H1 (cell line): Measurements from ENCODE around the gene BICD1. TPM values are rescaled to one million over a fixed set of nuclear protein-coding genes. Genes with fewer than 3 reads are reported as not detected.

Experiments
- CTCF ChIA-PET: fragments of 300-600 bp; sonication (Branson Sonifier 250); formaldehyde crosslinking; loops from one replicate; lab custom pipeline; 2021; ENCODE audit not compliant: partially characterized antibody; lab: Charles Lee
- POLR2A ChIA-PET: fragments of 300-600 bp; sonication (Branson Sonifier 250); formaldehyde crosslinking; loops from one replicate; lab custom pipeline; 2021; ENCODE audit warnings: inconsistent platforms; ENCODE audit not compliant: partially characterized antibody; lab: Charles Lee
- DNase-seq, 2 experiments: peaks; one replicate each; pipeline versions ENCODE4 v3.0.0 to v3.0.0-alpha.2; 2010 to 2022; ENCODE audit warnings: low spot score in 2 of 2, low read depth in 1 of 2, mixed read lengths in 1 of 2
- FAIRE-seq: peaks from 2 replicates; lab custom pipeline; 2011; peaks lifted over from hg19 to GRCh38; lab: Jason Lieb, UNC
- H2AFZ ChIP-seq: 2 replicates; pipeline ENCODE4 v1.8.1; 2012; ENCODE audit warnings: low read length, inconsistent platforms
- H2AK5ac ChIP-seq: 2 replicates; pipeline ENCODE4 v1.6.1; 2013; ENCODE audit warnings: low read depth, low read length
- H2BK120ac ChIP-seq: replicated peaks from 2 replicates; pipeline ENCODE3; 2013; ENCODE audit warnings: low read depth, low read length, inconsistent platforms
- H2BK12ac ChIP-seq: 2 replicates; pipeline ENCODE4 v1.6.1; 2013; ENCODE audit warnings: low read depth, low read length
- H2BK15ac ChIP-seq: 2 replicates; pipeline ENCODE4 v1.6.1; 2013; ENCODE audit warnings: low read length
- H2BK20ac ChIP-seq: 2 replicates; pipeline ENCODE4 v1.6.1; 2013; ENCODE audit warnings: low read length
- H2BK5ac ChIP-seq: 2 replicates; pipeline ENCODE4 v1.6.1; 2013; ENCODE audit warnings: low read depth, low read length
- H3K14ac ChIP-seq: 2 replicates; pipeline ENCODE4 v1.6.1; 2013; ENCODE audit warnings: inconsistent platforms; ENCODE audit not compliant: insufficient read length
- H3K18ac ChIP-seq: 2 replicates; pipeline ENCODE4 v1.6.1; 2013; ENCODE audit warnings: low read length; ENCODE audit errors: extremely low read depth
- H3K23ac ChIP-seq: 2 replicates; pipeline ENCODE4 v1.6.1; 2013; ENCODE audit warnings: inconsistent platforms; ENCODE audit not compliant: insufficient read length
- H3K23me2 ChIP-seq: 2 replicates; pipeline ENCODE4 v1.6.1; 2013; ENCODE audit warnings: low read depth, low read length
- H3K27ac ChIP-seq: 2 replicates; pipeline ENCODE4 v1.6.1; 2011; ENCODE audit warnings: low read depth, low read length, inconsistent platforms
- H3K27me3 ChIP-seq, 4 experiments: replicated peaks in 1 of 4; 1 replicate in 1 of 4; 2 replicates in 3 of 4; pipeline versions ENCODE4 v1.6.1 to v1.8.1; 2011 to 2013; ENCODE audit warnings: low read length in 3 of 4, mild to moderate bottlenecking in 3 of 4, inconsistent platforms in 2 of 4, mixed read lengths in 2 of 4, moderate library complexity in 1 of 4; ENCODE audit not compliant: control insufficient read depth in 3 of 4, insufficient read depth in 3 of 4; ENCODE audit errors: extremely low read depth in 1 of 4
- H3K36me3 ChIP-seq, 4 experiments: 2 replicates each; pipeline versions ENCODE4 v1.6.1 to v1.8.1; 2011 to 2013; ENCODE audit warnings: mild to moderate bottlenecking in 4 of 4, low read length in 3 of 4, moderate library complexity in 2 of 4, control low read depth in 1 of 4, inconsistent platforms in 1 of 4; ENCODE audit not compliant: insufficient read depth in 4 of 4, control insufficient read depth in 2 of 4
- H3K4ac ChIP-seq: replicated peaks from 2 replicates; pipeline ENCODE3; 2013; ENCODE audit warnings: low read length, low read depth, mixed read lengths, inconsistent platforms; ENCODE audit not compliant: insufficient read length
- H3K4me1 ChIP-seq, 4 experiments: replicated peaks in 1 of 4; 1 replicate in 1 of 4; 2 replicates in 3 of 4; pipeline versions ENCODE4 v1.6.1 to v1.8.1; 2011 to 2013; ENCODE audit warnings: low read length in 3 of 4, inconsistent platforms in 2 of 4, mixed read lengths in 1 of 4; ENCODE audit not compliant: insufficient read depth in 4 of 4, control insufficient read depth in 3 of 4
- H3K4me2 ChIP-seq, 2 experiments: 2 replicates each; pipeline versions ENCODE4 v1.6.1 to v1.8.1; 2011 to 2013; ENCODE audit warnings: low read depth in 2 of 2, low read length in 2 of 2, control low read depth in 1 of 2, inconsistent platforms in 1 of 2, mild to moderate bottlenecking in 1 of 2; ENCODE audit not compliant: insufficient read depth in 1 of 2
- H3K4me3 ChIP-seq, 4 experiments: fragments of 200-600, 300-600 bp in 1 of 4; sonication (generic), shearing (Covaris generic), sonication (Bioruptor Twin) in 1 of 4; 2 replicates each; pipeline versions ENCODE4 v1.5.1 to v1.8.1; 2011 to 2016; ENCODE audit warnings: low read length in 4 of 4, low read depth in 3 of 4, control low read depth in 2 of 4, inconsistent platforms in 2 of 4, mild to moderate bottlenecking in 2 of 4, mixed read lengths in 1 of 4, moderate library complexity in 1 of 4; ENCODE audit not compliant: insufficient read depth in 2 of 4; ENCODE audit errors: extremely low read depth in 1 of 4
- H3K56ac ChIP-seq: replicated peaks from 2 replicates; pipeline ENCODE3; 2013; ENCODE audit warnings: low read depth, mild to moderate bottlenecking, mixed read lengths, low read length, inconsistent platforms; ENCODE audit not compliant: insufficient read length
- H3K79me1 ChIP-seq: 2 replicates; pipeline ENCODE4 v1.6.1; 2013; ENCODE audit warnings: low read depth, low read length, control low read depth
- H3K79me2 ChIP-seq, 2 experiments: 2 replicates each; pipeline versions ENCODE4 v1.6.1 to v1.8.1; 2012 to 2013; ENCODE audit warnings: low read length in 2 of 2, mild to moderate bottlenecking in 2 of 2, inconsistent platforms in 1 of 2; ENCODE audit not compliant: insufficient read depth in 2 of 2, control insufficient read depth in 1 of 2
- H3K9ac ChIP-seq, 4 experiments: replicated peaks in 1 of 4; 1 replicate in 1 of 4; 2 replicates in 3 of 4; pipeline versions ENCODE4 v1.6.1 to v1.8.1; 2011 to 2013; ENCODE audit warnings: low read depth in 3 of 4, low read length in 3 of 4, control low read depth in 2 of 4, mild to moderate bottlenecking in 2 of 4, moderate library complexity in 2 of 4, inconsistent platforms in 1 of 4; ENCODE audit errors: extremely low read depth in 1 of 4
- H3K9me3 ChIP-seq, 2 experiments: 2 replicates each; pipeline versions ENCODE4 v1.6.1 to v1.8.1; 2012 to 2013; ENCODE audit warnings: mild to moderate bottlenecking in 2 of 2, moderate library complexity in 2 of 2, control low read depth in 1 of 2, inconsistent platforms in 1 of 2, low read depth in 1 of 2, low read length in 1 of 2, mixed read lengths in 1 of 2; ENCODE audit not compliant: insufficient read depth in 2 of 2
- H4K20me1 ChIP-seq, 2 experiments: replicated peaks in 1 of 2; 2 replicates each; pipeline versions ENCODE3 to v1.8.1; 2011 to 2013; ENCODE audit warnings: inconsistent platforms in 2 of 2, low read length in 2 of 2, mild to moderate bottlenecking in 1 of 2; ENCODE audit not compliant: insufficient read depth in 2 of 2, control insufficient read depth in 1 of 2
- H4K5ac ChIP-seq: 2 replicates; pipeline ENCODE4 v1.6.1; 2013; ENCODE audit warnings: low read length, low read depth, mixed read lengths, inconsistent platforms; ENCODE audit not compliant: insufficient read length
- H4K8ac ChIP-seq: 2 replicates; pipeline ENCODE4 v1.8.0; 2013; ENCODE audit warnings: mild to moderate bottlenecking, moderate library complexity, low read length, inconsistent platforms; ENCODE audit not compliant: insufficient read depth; ENCODE audit errors: extremely low read depth
- H4K91ac ChIP-seq: replicated peaks from 2 replicates; pipeline ENCODE3; 2013; ENCODE audit warnings: low read length, mixed read lengths, inconsistent platforms; ENCODE audit not compliant: insufficient read length
- RXRA ChIP-seq: IDR thresholded peaks from 2 replicates; pipeline ENCODE4 v1.6.1; 2011; ENCODE audit warnings: low read depth, mild to moderate bottlenecking, low read length, moderate library complexity; ENCODE audit not compliant: insufficient read depth
- WGBS, 2 experiments: shearing (Covaris generic) in 1 of 2; methylation state at CpG; one replicate each; pipeline versions ENCODE4 v1.1.6 to v1.1.7; 2013 to 2015; ENCODE audit warnings: low lambda C conversion rate in 2 of 2, mixed read lengths in 2 of 2, inconsistent platforms in 1 of 2, low coverage in 1 of 2, missing lambda C conversion rate in 1 of 2; ENCODE audit not compliant: insufficient replicate concordance in 2 of 2, insufficient coverage in 1 of 2, insufficient read length in 1 of 2; ENCODE audit errors: extremely low coverage in 1 of 2, missing lambda C conversion rate in 1 of 2; 5-methylcytosine and 5-hydroxymethylcytosine counted together
- polyA plus RNA-seq, 7 experiments: library from polyadenylated mRNA; depleted of rRNA in 3 of 7; stranded (reverse) in 5 of 7; unstranded in 2 of 7; fragments of >200 nt in 5 of 7; fragments of 200-250 nt in 2 of 7; gene quantifications; 1 replicate in 5 of 7; 2 replicates in 1 of 7; 4 replicates in 1 of 7; pipeline versions ENCODE4 v1.2.1 to v1.2.3, GENCODE V29; 2011 to 2013; ENCODE audit warnings: missing spikeins in 2 of 7, mixed read lengths in 2 of 7
- total RNA-seq: library from RNA; stranded (reverse); fragmentation: NEBNext Ultra II Directional; extraction: Animal tissue kit (Norgen Biotek cat#: 25700); gene quantifications from 2 replicates; pipeline ENCODE4 v1.2.1, GENCODE V29; 2021

BICD1 gene
- total and polyA plus RNA-seq, 2 of the 8 experiments (the other 6 are each of a cell fraction or from before 2014, with no cell fraction given): 34.1 to 58.4 TPM

- CTCF ChIA-PET: interaction anchor here (0.7 to 1.4 kb wide), 6 partner anchors 24 to 477 kb away, joined by 3 to 7 read pairs (median 3); no protein-coding TSS in a partner anchor
- no peak overlapping the region for H3K9ac ChIP-seq
- H3K23me2 ChIP-seq: no peaks in the 10 kb centered on the region
- H3K79me2 ChIP-seq: peaks cover 0 to 44% of the 10 kb centered on the region in 2 experiments; a peak in 2 of 4 replicates
- H3K79me1 ChIP-seq: peaks cover 7% of the 10 kb centered on the region; the same call in 1 of the 2 replicates
- no peak overlapping the region for H2BK20ac ChIP-seq
- peaks cover 0 to 4% of the 10 kb centered on the region in 2 experiments for H4K20me1 ChIP-seq
- no peak overlapping the region for H3K4me2 ChIP-seq
- 100% methylated on average over 1 of the region's 1 CpG; no CpG with 5 or more reads in 1 of the 2 experiments for WGBS, 2 experiments
- H2AFZ ChIP-seq: no peak overlapping the region
- no peak overlapping the region for H2BK12ac ChIP-seq
- POLR2A ChIA-PET: interaction anchor here (0.7 to 2.7 kb wide), 3 partner anchors 10 to 956 kb away, joined by 4 to 10 read pairs (median 6); no protein-coding TSS in a partner anchor
- no peaks in the 10 kb centered on the region for H3K27me3 ChIP-seq
- FAIRE-seq (no peak), DNase-seq (no peak)
- no peak overlapping the region for H3K23ac ChIP-seq
- no peak overlapping the region for H3K14ac ChIP-seq
- no peak for TF ChIP-seq RXRA
- H3K9me3 ChIP-seq: no peaks in the 10 kb centered on the region
- peaks cover 0 to 6% (median 0%) of the 10 kb centered on the region in 4 experiments; a peak in 4 of 8 replicates for H3K36me3 ChIP-seq
- H4K5ac ChIP-seq: no peak overlapping the region
- no peak overlapping the region for H2BK5ac ChIP-seq
- peaks cover 2 to 11% (median 6%) of the 10 kb centered on the region in 4 experiments; a peak in 6 of 7 replicates for H3K4me1 ChIP-seq
- H2AK5ac ChIP-seq: no peak overlapping the region
- H4K91ac ChIP-seq: no peak overlapping the region
- H2BK15ac ChIP-seq: no peak overlapping the region
- H3K27ac ChIP-seq: no peak overlapping the region
- no peak overlapping the region for H3K4ac ChIP-seq
- H3K56ac ChIP-seq: no peak overlapping the region
- H2BK120ac ChIP-seq: no peak overlapping the region
- H3K4me3 ChIP-seq: no peak overlapping the region
- no peak overlapping the region for H3K18ac ChIP-seq
- no peak overlapping the region for H4K8ac ChIP-seq
These were observed 51.9 kb downstream of the BICD1 start for GRCh38 chr12:32158525-32158924.
